Measurements from ENCODE around the gene PHACTR2.

PHACTR2 gene

DNA sequence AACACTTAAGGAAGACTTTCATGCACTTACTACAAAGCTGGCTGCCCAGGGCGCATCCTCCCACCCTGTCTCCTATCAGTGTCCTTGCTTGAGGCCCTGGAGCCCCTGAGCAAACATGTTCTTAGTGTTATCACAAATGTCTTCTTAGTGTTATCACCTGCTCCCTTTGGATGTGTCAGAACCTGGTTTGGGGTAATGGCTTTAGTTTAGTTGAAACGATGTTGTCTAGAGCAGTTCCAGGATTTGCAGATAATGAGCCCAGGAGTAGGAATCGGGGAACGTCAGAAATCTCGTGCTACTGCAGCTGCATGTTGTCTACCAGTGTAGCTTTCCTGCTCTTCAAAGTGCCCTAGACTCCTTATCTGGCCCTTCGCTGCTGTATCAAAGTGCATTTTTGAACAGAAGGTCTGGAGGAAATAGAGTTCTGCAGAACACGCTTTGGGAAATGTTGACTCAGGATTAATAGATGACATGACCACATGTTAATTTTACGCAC, 69.6 kb downstream of the PHACTR2 start:
- no peaks in the 10 kb centered on the region for H3K27me3 Mint-ChIP-seq
- H3K36me3 Mint-ChIP-seq (ENCODE audit: low read depth): no peaks in the 10 kb centered on the region
- no peaks in the 10 kb centered on the region for H3K4me1 Mint-ChIP-seq
- ATAC-seq: no peak
- H3K4me3 Mint-ChIP-seq: no peak overlapping the region
- H3K9me3 Mint-ChIP-seq: no peaks in the 10 kb centered on the region
- no peak for DNase-seq
- H3K27ac Mint-ChIP-seq: no peak overlapping the region

DNA sequence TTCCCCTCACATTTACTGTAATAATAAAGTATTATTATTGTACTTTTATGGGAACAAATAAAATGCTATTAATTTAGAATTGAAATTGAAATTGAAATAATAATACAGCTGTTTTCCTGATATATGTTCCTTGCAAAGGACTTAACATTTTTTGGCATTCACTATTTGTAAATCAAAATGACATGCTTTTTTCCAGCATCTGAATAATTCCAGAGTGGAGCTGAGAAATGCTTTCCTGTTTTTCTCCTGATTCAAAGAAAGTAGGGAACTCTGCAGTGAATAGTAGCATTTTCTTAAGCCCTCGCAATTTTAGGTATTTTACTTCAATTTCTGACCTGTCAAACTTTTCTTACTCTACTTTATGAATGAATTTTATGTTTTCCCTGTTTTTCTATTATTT, 72.1 kb downstream of the PHACTR2 start:
- H3K9me3 Mint-ChIP-seq: no peaks in the 10 kb centered on the region
- H3K36me3 Mint-ChIP-seq (ENCODE audit: low read depth): no peaks in the 10 kb centered on the region
- no peak overlapping the region for H3K4me3 Mint-ChIP-seq
- H3K4me1 Mint-ChIP-seq: no peaks in the 10 kb centered on the region
- ATAC-seq (no peak), DNase-seq (no peak)
- no peak overlapping the region for H3K27ac Mint-ChIP-seq
- H3K27me3 Mint-ChIP-seq: no peaks in the 10 kb centered on the region

DNA sequence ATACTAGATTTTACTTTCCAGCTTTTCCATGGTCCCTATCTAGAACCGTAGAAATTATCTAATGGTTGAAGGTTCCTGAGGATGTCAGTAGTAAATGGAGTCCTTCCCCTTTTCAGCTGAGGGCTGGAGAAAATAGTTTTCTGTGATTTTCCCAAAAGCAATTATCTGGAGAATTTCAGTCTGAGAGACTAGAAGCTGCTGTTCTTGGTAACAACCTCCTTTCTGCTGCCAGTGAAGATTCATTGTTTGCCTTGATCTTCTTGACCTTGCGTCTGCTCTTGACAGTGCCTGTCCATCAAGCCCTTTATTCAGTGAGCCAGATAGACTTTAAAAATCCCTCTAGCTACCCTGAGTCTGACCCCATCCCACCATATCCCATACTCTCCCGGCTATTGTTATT, 73.1 kb downstream of the PHACTR2 start:
- H3K27ac Mint-ChIP-seq: no peak overlapping the region
- H3K27me3 Mint-ChIP-seq: no peaks in the 10 kb centered on the region
- no peak for DNase-seq
- ATAC-seq: no peak
- no peaks in the 10 kb centered on the region for H3K4me1 Mint-ChIP-seq
- H3K4me3 Mint-ChIP-seq: no peak overlapping the region
- H3K36me3 Mint-ChIP-seq (ENCODE audit: low read depth): no peaks in the 10 kb centered on the region
- H3K9me3 Mint-ChIP-seq: no peaks in the 10 kb centered on the region

DNA sequence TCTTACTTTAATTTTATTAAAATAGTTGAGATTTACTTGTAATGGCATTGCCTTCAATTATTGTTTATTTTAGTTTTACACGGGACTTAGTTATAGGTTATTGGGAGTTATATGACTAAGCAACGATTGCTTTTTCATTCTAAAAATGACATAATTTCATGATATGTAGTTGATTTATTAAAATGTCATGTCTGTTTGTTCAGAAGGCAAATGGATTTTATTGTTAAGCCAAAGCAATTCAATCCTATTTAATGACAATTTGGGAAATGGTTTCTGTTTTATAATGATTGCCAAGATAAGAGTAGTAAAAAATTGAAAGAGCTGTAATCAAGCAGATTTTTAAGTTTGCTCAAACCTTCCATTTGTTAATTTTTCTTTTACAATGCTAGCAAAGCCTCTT, 74.7 kb downstream of the PHACTR2 start:
- H3K4me3 Mint-ChIP-seq: no peak overlapping the region
- no peaks in the 10 kb centered on the region for H3K27me3 Mint-ChIP-seq
- no peaks in the 10 kb centered on the region for H3K36me3 Mint-ChIP-seq (ENCODE audit: low read depth)
- H3K27ac Mint-ChIP-seq: no peak overlapping the region
- ATAC-seq (no peak), DNase-seq (no peak)
- H3K4me1 Mint-ChIP-seq: no peaks in the 10 kb centered on the region
- no peaks in the 10 kb centered on the region for H3K9me3 Mint-ChIP-seq

DNA sequence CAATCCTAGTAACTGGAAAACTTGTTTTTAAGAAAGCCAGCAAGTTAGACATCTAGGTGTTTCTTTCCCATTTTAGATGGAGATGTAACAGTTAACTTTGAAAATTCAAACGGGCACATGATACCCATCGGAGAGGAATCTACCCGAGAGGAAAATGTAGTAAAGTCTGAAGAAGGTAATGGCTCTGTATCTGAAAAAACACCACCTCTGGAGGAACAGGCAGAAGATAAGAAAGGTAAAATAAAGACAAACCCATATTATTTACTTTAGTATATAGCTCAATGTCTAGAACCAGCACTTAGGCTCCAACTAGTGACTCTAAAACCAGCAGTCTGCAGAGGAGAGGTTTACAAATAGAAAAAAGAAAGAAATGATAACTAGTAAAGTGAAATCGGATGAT, 75.9 kb downstream of the PHACTR2 start:
- H3K4me3 Mint-ChIP-seq: no peak overlapping the region
- no peaks in the 10 kb centered on the region for H3K9me3 Mint-ChIP-seq
- ATAC-seq (no peak), DNase-seq (no peak)
- no peak overlapping the region for H3K27ac Mint-ChIP-seq
- no peaks in the 10 kb centered on the region for H3K4me1 Mint-ChIP-seq
- peaks cover 4% of the 10 kb centered on the region for H3K36me3 Mint-ChIP-seq (ENCODE audit: low read depth)
- no peaks in the 10 kb centered on the region for H3K27me3 Mint-ChIP-seq

DNA sequence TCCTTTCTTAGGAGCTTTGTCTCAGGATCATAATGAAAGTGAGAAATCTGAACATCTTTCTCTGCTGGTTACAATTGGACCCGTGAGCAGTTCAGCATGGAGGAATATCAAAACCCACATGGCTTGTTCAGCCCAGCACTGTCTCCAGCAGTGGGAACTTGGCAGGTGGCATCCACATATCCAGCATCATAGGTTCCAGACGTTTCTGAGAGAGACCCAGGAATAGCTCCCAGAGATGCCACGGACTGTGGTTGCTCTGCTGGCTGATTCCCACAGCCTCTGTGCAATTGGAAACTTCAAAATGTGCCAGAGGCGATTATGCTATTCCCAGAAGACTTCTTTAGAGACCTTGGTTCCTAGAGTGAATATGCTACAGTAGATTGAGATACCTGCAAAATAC, 76.4 kb downstream of the PHACTR2 start:
- Mint-ChIP-seq H3K27me3 (no peaks in the 10 kb centered on the region), H3K27ac (no peak overlapping the region), H3K4me3 (no peak overlapping the region), H3K9me3 (no peaks in the 10 kb centered on the region), H3K4me1 (peaks cover 4% of the 10 kb centered on the region), H3K36me3 (ENCODE audit: low read depth) (peaks cover 4% of the 10 kb centered on the region)
- no peak for ATAC-seq
- no peak for DNase-seq

DNA sequence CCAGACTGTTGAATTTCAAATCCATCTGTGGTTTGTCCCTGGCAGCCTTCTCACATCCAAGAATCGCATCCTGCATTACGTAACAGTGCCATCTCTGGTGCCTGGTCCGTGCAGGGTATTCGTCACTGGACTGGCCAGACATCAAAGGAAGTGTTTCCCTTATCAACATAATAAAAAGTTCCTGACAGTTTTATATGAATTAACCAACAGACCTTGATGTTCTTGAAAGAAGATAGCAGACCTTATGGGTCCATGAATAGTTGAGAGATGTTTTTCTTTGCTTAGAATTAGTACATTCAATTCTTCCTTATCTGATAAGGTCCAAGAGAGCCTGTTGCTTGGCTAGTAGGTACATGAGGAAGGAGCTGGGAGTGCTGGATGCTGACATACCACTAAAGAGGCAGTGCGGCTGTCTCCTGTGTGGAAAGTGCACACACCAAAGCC, 77.6 kb downstream of the PHACTR2 start:
- H3K36me3 Mint-ChIP-seq (ENCODE audit: low read depth): peaks cover 4% of the 10 kb centered on the region

DNA sequence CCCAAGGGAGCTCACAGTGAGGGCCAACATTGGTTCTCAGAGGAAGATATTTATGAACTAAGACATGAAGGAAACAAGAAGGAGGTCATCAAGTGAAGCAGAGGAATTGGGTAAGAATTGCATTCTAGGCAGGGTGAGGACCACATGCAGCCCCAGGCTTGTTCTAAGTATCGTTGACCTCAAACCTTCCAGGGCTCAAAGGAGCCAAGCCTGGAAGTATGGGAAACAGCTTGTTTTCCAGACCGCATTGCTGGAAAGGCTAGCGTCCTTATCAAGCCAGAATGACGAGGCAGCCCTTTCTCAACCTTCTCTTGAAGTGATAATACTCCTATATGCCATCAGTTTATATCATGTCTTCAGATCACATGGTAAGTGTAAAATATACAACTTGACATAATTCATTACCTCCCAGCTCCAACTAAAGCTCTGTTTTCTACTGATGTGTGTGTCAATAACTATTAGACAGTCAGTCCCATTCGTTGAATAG, 79.6 kb downstream of the PHACTR2 start:
- Mint-ChIP-seq H3K27ac (no peak overlapping the region), H3K27me3 (no peaks in the 10 kb centered on the region), H3K9me3 (no peaks in the 10 kb centered on the region), H3K36me3 (ENCODE audit: low read depth) (peaks cover 6% of the 10 kb centered on the region), H3K4me3 (no peak overlapping the region), H3K4me1 (peaks cover 12% of the 10 kb centered on the region)
- DNase-seq: no peak
- ATAC-seq: no peak

More for the DNA sequence above, 77.6 kb downstream of the PHACTR2 start:
- ATAC-seq (no peak), DNase-seq (no peak)
- H3K9me3 Mint-ChIP-seq: no peaks in the 10 kb centered on the region
- H3K4me3 Mint-ChIP-seq: no peak overlapping the region
- H3K27me3 Mint-ChIP-seq: no peaks in the 10 kb centered on the region
- no peak overlapping the region for H3K27ac Mint-ChIP-seq
- H3K4me1 Mint-ChIP-seq: peaks cover 12% of the 10 kb centered on the region

DNA sequence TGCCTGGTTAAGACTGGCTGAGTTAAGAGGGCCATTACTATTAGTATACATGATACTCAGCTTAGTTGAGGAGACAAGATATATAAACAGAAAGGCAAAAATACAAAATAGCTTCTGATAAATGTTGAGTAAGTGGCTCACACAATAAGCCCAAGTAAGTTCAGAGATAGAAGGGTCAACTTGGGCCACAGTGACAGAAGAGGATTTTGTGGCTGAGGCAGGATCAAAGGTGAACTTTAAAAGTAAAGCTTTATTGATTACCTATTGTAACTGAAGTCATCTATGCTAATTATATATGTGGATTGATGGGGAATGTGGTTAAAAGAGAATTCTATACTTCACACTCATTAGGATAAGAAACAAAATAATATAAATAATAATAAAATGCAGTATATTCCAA, 80.8 kb downstream of the PHACTR2 start:
- Mint-ChIP-seq H3K9me3 (no peaks in the 10 kb centered on the region), H3K4me1 (peaks cover 12% of the 10 kb centered on the region), H3K4me3 (no peak overlapping the region), H3K27ac (no peak overlapping the region), H3K36me3 (ENCODE audit: low read depth) (peaks cover 6% of the 10 kb centered on the region), H3K27me3 (no peaks in the 10 kb centered on the region)
- DNase-seq (no peak), ATAC-seq (no peak)

DNA sequence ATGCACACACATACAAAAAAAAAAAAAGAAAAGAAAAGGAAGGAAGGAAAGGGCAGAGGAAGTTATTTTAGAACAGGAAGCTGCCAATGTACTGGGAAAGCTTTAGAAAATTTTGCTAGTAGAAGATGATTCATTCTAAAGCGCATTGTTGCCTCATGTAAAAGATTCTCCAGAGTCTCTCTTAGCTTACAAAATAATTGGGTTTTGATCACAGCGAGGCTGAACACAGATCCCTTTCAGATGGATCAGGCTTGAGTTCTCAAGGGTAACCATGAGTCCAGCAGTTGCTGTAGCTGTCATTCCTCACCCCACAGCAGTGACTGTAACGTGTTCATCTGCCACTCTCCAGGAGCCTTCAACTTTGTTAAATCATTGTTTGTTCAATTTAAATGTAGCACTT, 81.9 kb downstream of the PHACTR2 start:
- Mint-ChIP-seq H3K4me3 (no peak overlapping the region), H3K27me3 (no peaks in the 10 kb centered on the region), H3K4me1 (peaks cover 12% of the 10 kb centered on the region), H3K36me3 (ENCODE audit: low read depth) (peaks cover 7% of the 10 kb centered on the region), H3K9me3 (no peaks in the 10 kb centered on the region), H3K27ac (peak overlapping the region; percentile 17)
- no peak for DNase-seq
- ATAC-seq: no peak

DNA sequence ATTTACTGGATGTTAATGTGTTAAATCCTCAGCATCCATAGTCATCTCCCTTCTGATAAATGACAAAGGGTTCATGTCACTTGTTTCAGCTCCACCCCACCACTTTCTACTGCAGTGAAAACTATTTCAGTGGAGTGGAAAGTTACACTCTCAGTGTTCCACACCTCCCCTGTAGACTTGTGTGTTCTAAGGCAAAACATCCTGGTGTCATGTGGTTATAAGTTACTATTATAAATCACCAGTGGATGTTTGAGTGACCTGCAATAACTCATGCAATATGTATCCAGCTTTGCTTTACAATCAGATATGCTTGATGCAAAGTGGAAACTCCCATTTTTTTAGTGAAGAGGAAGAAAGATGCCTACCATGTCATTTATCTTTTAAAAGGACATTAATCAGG, 83.3 kb downstream of the PHACTR2 start:
- Mint-ChIP-seq H3K4me1 (peaks cover 12% of the 10 kb centered on the region), H3K36me3 (ENCODE audit: low read depth) (peaks cover 12% of the 10 kb centered on the region), H3K27me3 (no peaks in the 10 kb centered on the region), H3K27ac (no peak overlapping the region), H3K9me3 (no peaks in the 10 kb centered on the region), H3K4me3 (no peak overlapping the region)
- ATAC-seq (no peak), DNase-seq (no peak)

DNA sequence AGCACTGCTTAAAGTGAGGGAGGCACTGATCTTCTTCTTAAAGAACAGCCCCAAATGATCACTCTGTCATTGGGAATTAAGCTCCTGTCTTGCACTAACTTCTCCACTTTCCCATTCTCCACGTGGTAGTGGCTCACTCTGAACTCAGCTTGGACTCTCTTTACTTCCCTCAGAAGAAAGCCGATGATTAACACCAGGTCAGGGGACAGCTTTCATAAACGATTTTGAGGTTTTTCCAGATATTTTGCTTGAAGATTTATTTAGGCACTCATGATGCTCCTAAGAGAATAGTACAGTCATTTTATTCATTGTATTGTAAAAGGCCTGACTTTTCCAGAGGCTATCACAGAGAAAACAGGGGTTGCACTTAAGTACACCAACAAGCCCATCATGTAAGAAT, 84.4 kb downstream of the PHACTR2 start:
- no peak for ATAC-seq
- Mint-ChIP-seq H3K27me3 (no peaks in the 10 kb centered on the region), H3K36me3 (ENCODE audit: low read depth) (peaks cover 16% of the 10 kb centered on the region), H3K4me3 (no peak overlapping the region), H3K4me1 (peaks cover 12% of the 10 kb centered on the region), H3K9me3 (no peaks in the 10 kb centered on the region), H3K27ac (no peak overlapping the region)
- no peak for DNase-seq

DNA sequence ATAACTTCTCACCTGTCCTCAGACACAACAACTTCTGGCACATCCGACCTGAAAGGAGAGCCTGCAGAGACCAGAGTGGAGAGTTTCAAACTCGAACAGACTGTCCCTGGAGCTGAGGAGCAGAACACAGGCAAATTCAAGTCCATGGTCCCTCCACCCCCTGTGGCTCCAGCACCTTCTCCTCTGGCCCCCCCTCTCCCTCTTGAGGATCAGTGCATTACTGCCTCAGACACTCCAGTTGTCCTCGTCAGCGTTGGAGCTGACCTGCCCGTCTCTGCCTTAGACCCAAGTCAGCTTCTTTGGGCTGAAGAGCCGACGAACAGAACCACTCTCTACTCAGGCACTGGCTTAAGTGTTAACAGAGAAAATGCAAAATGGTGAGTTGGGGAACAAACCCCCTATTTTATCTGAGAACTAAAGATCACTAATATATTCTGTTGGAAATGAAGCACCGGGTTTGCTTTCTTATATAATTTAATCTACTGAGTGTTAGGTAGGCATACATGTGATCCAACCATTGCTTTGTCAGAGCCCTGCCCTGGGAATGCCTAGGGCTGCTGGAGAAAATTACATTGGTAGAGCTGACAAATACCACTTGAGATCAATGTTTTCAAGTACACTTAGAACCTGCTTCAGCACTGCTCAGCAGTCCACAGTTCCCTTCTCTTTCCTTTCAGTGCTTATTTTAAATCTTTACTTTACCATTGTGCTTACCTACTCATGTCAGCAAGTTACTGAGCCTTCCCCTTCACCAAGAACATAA, 87.8 kb downstream of the PHACTR2 start:
- Mint-ChIP-seq H3K27ac (no peak overlapping the region), H3K4me3 (no peak overlapping the region)
- no peak for ATAC-seq

DNA sequence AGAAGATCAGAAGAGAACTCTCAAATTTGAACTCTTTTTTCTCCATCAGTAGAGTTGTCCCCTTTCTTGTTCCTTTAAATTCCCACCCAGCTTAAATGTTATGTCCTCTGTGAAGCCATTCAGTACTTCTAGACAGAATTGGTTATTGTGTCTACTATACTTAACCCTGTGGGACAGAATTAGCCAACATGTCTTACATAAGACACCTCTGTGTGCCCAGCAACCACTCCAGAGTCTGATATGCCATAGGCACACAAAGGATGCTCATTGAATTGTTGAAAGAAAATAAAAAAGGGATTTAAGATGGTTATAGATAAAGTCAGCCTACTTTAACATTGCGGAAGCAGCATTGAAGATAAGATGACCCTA, 88.4 kb downstream of the PHACTR2 start:
- H3K4me3 Mint-ChIP-seq: no peak overlapping the region
- DNase-seq: no peak
- H3K9me3 Mint-ChIP-seq: no peaks in the 10 kb centered on the region
- no peaks in the 10 kb centered on the region for H3K27me3 Mint-ChIP-seq
- ATAC-seq: no peak
- no peaks in the 10 kb centered on the region for H3K4me1 Mint-ChIP-seq
- no peak overlapping the region for H3K27ac Mint-ChIP-seq
- peaks cover 15% of the 10 kb centered on the region for H3K36me3 Mint-ChIP-seq (ENCODE audit: low read depth)

More for the DNA sequence above, 87.8 kb downstream of the PHACTR2 start:
- Mint-ChIP-seq H3K36me3 (ENCODE audit: low read depth) (peaks cover 16% of the 10 kb centered on the region), H3K27me3 (no peaks in the 10 kb centered on the region), H3K9me3 (no peaks in the 10 kb centered on the region), H3K4me1 (no peaks in the 10 kb centered on the region)
- DNase-seq: no peak

DNA sequence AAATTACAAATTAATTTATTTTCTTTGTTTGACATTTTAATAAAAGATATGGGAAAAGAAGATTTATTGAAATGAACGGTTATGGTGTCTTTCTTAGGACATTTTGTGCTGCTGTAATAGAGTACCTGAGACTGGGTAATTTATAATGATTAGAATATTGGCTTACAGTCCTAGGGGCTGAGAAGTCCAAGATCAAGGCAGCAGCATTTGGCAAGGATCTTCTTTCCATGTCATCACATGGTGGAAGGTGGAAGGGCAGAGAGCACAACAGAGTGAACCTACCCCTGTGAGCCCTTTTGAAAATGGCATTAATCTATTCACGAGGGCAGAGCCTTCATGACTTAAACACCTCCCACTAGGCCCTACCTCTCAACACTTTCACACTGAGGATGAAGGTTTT, 89.7 kb downstream of the PHACTR2 start:
- no peak overlapping the region for H3K27ac Mint-ChIP-seq
- H3K27me3 Mint-ChIP-seq: no peaks in the 10 kb centered on the region
- no peak for ATAC-seq
- no peak overlapping the region for H3K4me3 Mint-ChIP-seq
- H3K9me3 Mint-ChIP-seq: no peaks in the 10 kb centered on the region
- peaks cover 14% of the 10 kb centered on the region for H3K36me3 Mint-ChIP-seq (ENCODE audit: low read depth)
- peaks cover 2% of the 10 kb centered on the region for H3K4me1 Mint-ChIP-seq
- no peak for DNase-seq
